Nasal cavity respiratory epithelium epithelial cell of viscerocranial mucosa (primary cell): ENCODE data around the gene PLA2G4D. TPM values are rescaled to one million over a fixed set of nuclear protein-coding genes. Genes with fewer than 3 reads are reported as not detected.

Experiments used
- total RNA-seq: library from RNA; depleted of rRNA; stranded (reverse); fragments of >200 nt; gene quantifications from 2 replicates; pipeline ENCODE4 v1.2.3, GENCODE V29; 2014

The PLA2G4D gene
- total RNA-seq, result 0.07 and 0.34 TPM in 2 replicates

DNA sequence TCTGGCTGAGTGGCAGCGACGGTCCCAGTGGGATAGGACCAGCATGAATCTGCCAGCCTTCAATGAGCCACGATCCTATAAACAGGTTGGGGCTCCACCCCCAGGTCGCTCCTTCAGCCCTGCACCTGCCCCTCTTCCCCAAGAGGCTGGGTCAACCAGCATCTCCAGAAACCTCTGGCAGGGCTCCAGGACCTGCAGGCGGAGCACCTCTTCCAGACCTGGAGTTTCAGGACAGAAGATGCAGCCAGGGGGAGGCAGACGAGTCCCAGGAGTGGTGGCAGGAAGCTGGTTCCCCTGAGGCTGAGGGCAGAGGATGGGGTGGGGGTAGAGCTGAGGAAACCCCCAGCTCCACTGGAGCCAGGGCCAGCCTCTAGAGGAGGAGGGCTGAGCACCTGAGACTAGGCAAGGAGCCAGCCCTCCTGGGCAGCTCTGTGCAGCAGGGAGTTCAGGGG is at the start of gene PLA2G4D:
Gene PLA2G4D (minus strand): TSS at position 51 of the 452 bp plus-strand sequence. CDS start 103 bp downstream, outside the sequence.

GRCh38 chr15:42020713-42021273 is 73.6 kb downstream of the PLA2G4D start, which contains the start of gene PLA2G4E:
Gene PLA2G4E (minus strand): TSS chr15:42021042. CDS start chr15:42021030, 12 bp downstream.

Other genes starting within 250 kb of the PLA2G4D start
- gene SPTBN5, start 200.5 kb downstream of the PLA2G4D start, total RNA-seq, result 0.34 and 1.2 TPM in 2 replicates
- gene EHD4, start 122.0 kb downstream of the PLA2G4D start, total RNA-seq, result 28.4 and 41.3 TPM in 2 replicates
- 0.14 and 2.4 TPM in 2 replicates for gene PLA2G4E, start 73.5 kb downstream of the PLA2G4D start, total RNA-seq
- 6.5 and 9.6 TPM in 2 replicates for gene PLA2G4F, start 62.1 kb upstream of the PLA2G4D start, total RNA-seq
- 27.7 and 55.6 TPM in 2 replicates for gene VPS39, start 113.7 kb upstream of the PLA2G4D start, total RNA-seq
- 13.0 and 18.8 TPM in 2 replicates for gene GANC, start 178.6 kb upstream of the PLA2G4D start, total RNA-seq
- gene TMEM87A, start 178.9 kb upstream of the PLA2G4D start, total RNA-seq, result 131 and 219 TPM in 2 replicates